ENCODE measurements around the gene CSDE1. TPM values are rescaled to one million over a fixed set of nuclear protein-coding genes. Genes with fewer than 3 reads are reported as not detected.

Gene CSDE1
- total RNA-seq, 6 experiments from 2014 or later: 508 to 582 (median 527) TPM

GRCh38 chr1:114741963-114742746 lies 15.6 kb downstream of the CSDE1 start:
- H3K4me1 Mint-ChIP-seq (ENCODE audit: low read depth): peaks cover 29% of the 10 kb centered on the region
- peaks cover 58% of the 10 kb centered on the region for H3K36me3 Mint-ChIP-seq (ENCODE audit: low read depth)
- no peak overlapping the region; the same call in 1 of the 2 replicates for H3K4me3 Mint-ChIP-seq
- no peak overlapping the region for H3K27ac Mint-ChIP-seq
- no peak for TF ChIP-seq CTCF (IDR thresholded peaks at IDR 0.05)
- no peaks in the 10 kb centered on the region for H3K9me3 Mint-ChIP-seq
- peaks cover 2% of the 10 kb centered on the region for H3K27me3 Mint-ChIP-seq (ENCODE audit: insufficient read depth)
- DNase-seq: no peak

- H3K9me3 Mint-ChIP-seq: no peaks in the 10 kb centered on the region
- TF ChIP-seq CTCF (IDR thresholded peaks at IDR 0.05): no peak
- peaks cover 2% of the 10 kb centered on the region; the same call in 1 of the 2 replicates for H3K27me3 Mint-ChIP-seq (ENCODE audit: insufficient read depth)
- DNase-seq: no peak
- H3K4me1 Mint-ChIP-seq (ENCODE audit: low read depth): peaks cover 11% of the 10 kb centered on the region
- no peak overlapping the region for H3K27ac Mint-ChIP-seq
- peaks cover 58% of the 10 kb centered on the region for H3K36me3 Mint-ChIP-seq (ENCODE audit: low read depth)
- H3K4me3 Mint-ChIP-seq: no peak overlapping the region
Measured at GRCh38 chr1:114740331-114740730, 17.5 kb downstream of the CSDE1 start.

GRCh38 chr1:114737314-114737849 lies 20.4 kb downstream of the CSDE1 start:
- H3K36me3 Mint-ChIP-seq (ENCODE audit: low read depth): peaks cover 65% of the 10 kb centered on the region
- no peaks in the 10 kb centered on the region for H3K4me1 Mint-ChIP-seq (ENCODE audit: low read depth)
- no peak overlapping the region for H3K4me3 Mint-ChIP-seq
- DNase-seq: no peak
- TF ChIP-seq CTCF (IDR thresholded peaks at IDR 0.05): no peak
- H3K9me3 Mint-ChIP-seq: no peaks in the 10 kb centered on the region
- H3K27ac Mint-ChIP-seq: no peak overlapping the region
- H3K27me3 Mint-ChIP-seq (ENCODE audit: insufficient read depth): 0 out of 2 replicates have a peak, but pooled peaks cover 2% of the 10 kb centered on the region

GRCh38 chr1:114735479-114735878 lies 22.3 kb downstream of the CSDE1 start:
- H3K36me3 Mint-ChIP-seq (ENCODE audit: low read depth): peaks cover 65% of the 10 kb centered on the region
- TF ChIP-seq CTCF (IDR thresholded peaks at IDR 0.05): no peak
- no peaks in the 10 kb centered on the region for H3K4me1 Mint-ChIP-seq (ENCODE audit: low read depth)
- 0 out of 2 replicates have a peak, but pooled peaks cover 2% of the 10 kb centered on the region for H3K27me3 Mint-ChIP-seq (ENCODE audit: insufficient read depth)
- H3K4me3 Mint-ChIP-seq: no peak overlapping the region
- H3K9me3 Mint-ChIP-seq: no peaks in the 10 kb centered on the region
- no peak overlapping the region for H3K27ac Mint-ChIP-seq
- DNase-seq: no peak

- Mint-ChIP-seq H3K27me3 (ENCODE audit: insufficient read depth) (no peaks in the 10 kb centered on the region), H3K9me3 (no peaks in the 10 kb centered on the region), H3K36me3 (ENCODE audit: low read depth) (peaks cover 69% of the 10 kb centered on the region), H3K4me3 (no peak overlapping the region), H3K27ac (no peak overlapping the region), H3K4me1 (ENCODE audit: low read depth) (peaks cover 14% of the 10 kb centered on the region)
- DNase-seq: no peak
- no peak for TF ChIP-seq CTCF (IDR thresholded peaks at IDR 0.05)
Measured at GRCh38 chr1:114729782-114730181, 28.0 kb downstream of the CSDE1 start.
